Measurements from ENCODE around the gene SSTR3.

SSTR3 gene

DNA sequence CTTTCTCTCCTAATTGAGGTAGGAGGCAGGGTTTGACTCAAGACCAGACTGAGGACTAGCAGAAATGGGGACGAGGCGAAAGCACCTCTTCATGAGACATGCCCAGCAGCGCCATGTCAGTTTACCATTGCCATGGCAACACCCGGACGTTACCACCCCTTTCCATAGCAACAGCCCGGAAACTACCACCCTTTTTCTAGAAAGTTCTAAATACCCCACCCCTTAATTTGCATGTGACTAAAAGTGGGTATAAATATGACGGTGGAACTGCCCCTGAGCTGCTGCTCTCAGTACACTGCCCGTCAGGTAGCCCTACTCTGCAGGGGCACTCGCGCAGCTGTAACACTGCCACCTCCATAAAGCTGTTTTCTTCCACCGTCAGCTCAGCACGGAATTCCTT lies 37.7 kb upstream of the SSTR3 start:
- Histone ChIP-seq H3K4me3 (ENCODE audit: low read depth, low read length, poor library complexity, severe bottlenecking) (no peak overlapping the region), H3K27ac (ENCODE audit: low read depth, low read length, poor library complexity, severe bottlenecking) (no peak overlapping the region), H4K20me1 (ENCODE audit: insufficient read depth, low read length) (no peaks in the 10 kb centered on the region), H3K36me3 (ENCODE audit: insufficient read depth, low read length) (no peaks in the 10 kb centered on the region; the same call in 1 of the 2 replicates), H3K79me2 (ENCODE audit: insufficient read depth, low read length) (no peaks in the 10 kb centered on the region), H3K9ac (ENCODE audit: low read length) (no peak overlapping the region), H3K27me3 (ENCODE audit: insufficient read depth, low read length) (no peaks in the 10 kb centered on the region; the same call in 1 of the 2 replicates), H3F3A (ENCODE audit: insufficient read depth, low read length) (0 out of 2 replicates have a peak, but pooled peaks cover 3% of the 10 kb centered on the region), H3K9me3 (ENCODE audit: low read length) (no peaks in the 10 kb centered on the region), H3K9me2 (ENCODE audit: low read depth, low read length) (no peaks in the 10 kb centered on the region), H3K4me2 (ENCODE audit: low read length) (no peak overlapping the region), H2AFZ (ENCODE audit: low read length) (no peak overlapping the region), H3K4me1 (ENCODE audit: insufficient read depth, low read length, severe bottlenecking) (peaks cover 35% of the 10 kb centered on the region)
- TF ChIP-seq EZH2 (IDR thresholded peaks at IDR 0.05; ENCODE audit: borderline replicate concordance, low read length), result no peak
- TF ChIP-seq, protein P1, sequence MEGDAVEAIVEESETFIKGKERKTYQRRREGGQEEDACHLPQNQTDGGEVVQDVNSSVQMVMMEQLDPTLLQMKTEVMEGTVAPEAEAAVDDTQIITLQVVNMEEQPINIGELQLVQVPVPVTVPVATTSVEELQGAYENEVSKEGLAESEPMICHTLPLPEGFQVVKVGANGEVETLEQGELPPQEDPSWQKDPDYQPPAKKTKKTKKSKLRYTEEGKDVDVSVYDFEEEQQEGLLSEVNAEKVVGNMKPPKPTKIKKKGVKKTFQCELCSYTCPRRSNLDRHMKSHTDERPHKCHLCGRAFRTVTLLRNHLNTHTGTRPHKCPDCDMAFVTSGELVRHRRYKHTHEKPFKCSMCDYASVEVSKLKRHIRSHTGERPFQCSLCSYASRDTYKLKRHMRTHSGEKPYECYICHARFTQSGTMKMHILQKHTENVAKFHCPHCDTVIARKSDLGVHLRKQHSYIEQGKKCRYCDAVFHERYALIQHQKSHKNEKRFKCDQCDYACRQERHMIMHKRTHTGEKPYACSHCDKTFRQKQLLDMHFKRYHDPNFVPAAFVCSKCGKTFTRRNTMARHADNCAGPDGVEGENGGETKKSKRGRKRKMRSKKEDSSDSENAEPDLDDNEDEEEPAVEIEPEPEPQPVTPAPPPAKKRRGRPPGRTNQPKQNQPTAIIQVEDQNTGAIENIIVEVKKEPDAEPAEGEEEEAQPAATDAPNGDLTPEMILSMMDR (IDR thresholded peaks at IDR 0.05; ENCODE audit: low read length), result no peak

DNA sequence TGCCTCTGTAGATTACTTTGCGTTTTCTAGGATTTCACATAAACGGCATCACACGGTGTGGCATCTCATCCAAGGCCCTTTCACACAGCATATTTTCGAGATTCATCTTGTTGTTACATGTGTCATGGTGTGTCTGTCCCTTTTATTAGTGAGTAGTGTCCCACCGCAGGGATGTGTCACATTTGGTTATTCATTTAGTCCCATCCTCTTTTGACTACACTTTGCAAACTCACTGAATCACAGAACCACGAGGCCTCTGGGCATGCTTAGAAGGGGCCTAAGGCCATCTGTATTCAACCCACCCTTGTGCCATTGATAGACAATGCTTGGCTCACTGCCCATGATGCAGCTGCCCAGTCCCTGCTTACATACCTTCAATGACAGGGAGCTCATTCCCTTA lies 36.0 kb upstream of the SSTR3 start:
- no peak overlapping the region for H3K4me2 ChIP-seq (ENCODE audit: low read length)
- no peak overlapping the region for H3K27ac ChIP-seq (ENCODE audit: low read depth, low read length, poor library complexity, severe bottlenecking)
- H2AFZ ChIP-seq (ENCODE audit: low read length), result no peak overlapping the region
- 0 out of 2 replicates have a peak, but pooled peaks cover 3% of the 10 kb centered on the region for H3F3A ChIP-seq (ENCODE audit: insufficient read depth, low read length)
- no peak overlapping the region for H3K4me3 ChIP-seq (ENCODE audit: low read depth, low read length, poor library complexity, severe bottlenecking)
- peaks cover 46% of the 10 kb centered on the region for H3K4me1 ChIP-seq (ENCODE audit: insufficient read depth, low read length, severe bottlenecking)
- no peaks in the 10 kb centered on the region; the same call in 1 of the 2 replicates for H3K27me3 ChIP-seq (ENCODE audit: insufficient read depth, low read length)
- H3K79me2 ChIP-seq (ENCODE audit: insufficient read depth, low read length), result peaks cover 7% of the 10 kb centered on the region; the same call in 1 of the 2 replicates
- no peak for TF ChIP-seq EZH2 (IDR thresholded peaks at IDR 0.05; ENCODE audit: borderline replicate concordance, low read length)
- TF ChIP-seq, protein P1 (IDR thresholded peaks at IDR 0.05; ENCODE audit: low read length), result no peak
- no peaks in the 10 kb centered on the region for H4K20me1 ChIP-seq (ENCODE audit: insufficient read depth, low read length)
- H3K36me3 ChIP-seq (ENCODE audit: insufficient read depth, low read length), result no peaks in the 10 kb centered on the region; the same call in 1 of the 2 replicates
- H3K9me3 ChIP-seq (ENCODE audit: low read length), result no peaks in the 10 kb centered on the region
- no peak overlapping the region for H3K9ac ChIP-seq (ENCODE audit: low read length)
- H3K9me2 ChIP-seq (ENCODE audit: low read depth, low read length), result no peaks in the 10 kb centered on the region

DNA sequence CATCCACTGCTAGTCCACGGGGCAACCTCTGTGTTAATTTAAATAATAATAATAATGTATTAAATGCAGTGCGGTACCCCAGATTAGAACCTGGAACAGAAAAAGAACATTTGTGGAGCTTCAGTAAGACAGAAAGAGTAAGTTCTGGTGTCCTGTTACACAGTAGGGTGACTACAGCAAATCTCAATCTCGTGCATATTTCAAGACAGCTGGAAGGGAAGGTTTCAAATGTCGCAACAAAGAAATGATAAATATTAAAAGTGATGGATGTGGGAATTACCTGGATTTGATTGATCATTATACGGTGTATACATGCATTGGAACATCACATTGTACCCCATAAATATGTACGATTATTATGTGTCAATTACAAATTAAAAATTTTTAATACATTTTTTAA lies 33.5 kb upstream of the SSTR3 start:
- Histone ChIP-seq H3K4me1 (ENCODE audit: insufficient read depth, low read length, severe bottlenecking) (peaks cover 65% of the 10 kb centered on the region), H3F3A (ENCODE audit: insufficient read depth, low read length) (0 out of 2 replicates have a peak, but pooled peaks cover 3% of the 10 kb centered on the region), H3K4me2 (ENCODE audit: low read length) (peak overlapping the region; percentile 80; the same call in 1 of the 2 replicates), H3K9me3 (ENCODE audit: low read length) (no peaks in the 10 kb centered on the region), H3K36me3 (ENCODE audit: insufficient read depth, low read length) (peaks cover 14% of the 10 kb centered on the region), H3K4me3 (ENCODE audit: low read depth, low read length, poor library complexity, severe bottlenecking) (no peak overlapping the region), H3K9ac (ENCODE audit: low read length) (no peak overlapping the region), H3K27ac (ENCODE audit: low read depth, low read length, poor library complexity, severe bottlenecking) (peak overlapping the region; percentile 97), H3K9me2 (ENCODE audit: low read depth, low read length) (no peaks in the 10 kb centered on the region), H3K79me2 (ENCODE audit: insufficient read depth, low read length) (peaks cover 8% of the 10 kb centered on the region; the same call in 1 of the 2 replicates), H3K27me3 (ENCODE audit: insufficient read depth, low read length) (no peaks in the 10 kb centered on the region), H2AFZ (ENCODE audit: low read length) (no peak overlapping the region), H4K20me1 (ENCODE audit: insufficient read depth, low read length) (no peaks in the 10 kb centered on the region)
- TF ChIP-seq, protein P1 (IDR thresholded peaks at IDR 0.05; ENCODE audit: low read length), result no peak
- no peak for TF ChIP-seq EZH2 (IDR thresholded peaks at IDR 0.05; ENCODE audit: borderline replicate concordance, low read length)
